A673 (cell line): ENCODE data around the gene DDC. TPM values are rescaled to one million over a fixed set of nuclear protein-coding genes. Genes with fewer than 3 reads are reported as not detected.

Experiments used
- BruUV-seq: library from RNA; stranded (reverse); fragments of 400-500 nt; replicated peaks from 2 replicates; lab custom pipeline; 2021; lab: Mats Ljungman, UMichigan
- CTCF ChIA-PET: fragments of 300-600 bp; sonication (Branson Sonifier 250); formaldehyde crosslinking; loops from one replicate; lab custom pipeline; 2022; ENCODE audit warnings: antibody characterized with exemption; lab: Charles Lee
- POLR2A ChIA-PET: fragments of 300-600 bp; sonication (Branson Sonifier 250); formaldehyde crosslinking; loops from one replicate; lab custom pipeline; 2022; ENCODE audit warnings: antibody characterized with exemption; ENCODE audit not compliant: low non-redundant PET; lab: Charles Lee
- DNase-seq: peaks from one replicate; pipeline ENCODE4 v3.0.0-alpha.2; 2015; ENCODE audit warnings: low spot score
- H3K27ac ChIP-seq: fragments of 200-600 bp; sonication (generic); 2 replicates; pipeline ENCODE4 v1.5.1; 2016; ENCODE audit warnings: mixed run types, low read depth, mild to moderate bottlenecking, mixed read lengths, antibody characterized with exemption, low read length; ENCODE audit not compliant: poor library complexity, severe bottlenecking
- H3K27me3 ChIP-seq: fragments of 200-600 bp; sonication (generic); replicated peaks from 2 replicates; pipeline ENCODE4 v1.6.1; 2017; ENCODE audit warnings: mixed run types, low read depth, mild to moderate bottlenecking, mixed read lengths, antibody characterized with exemption, low read length; ENCODE audit not compliant: insufficient read depth, poor library complexity
- H3K36me3 ChIP-seq: fragments of 200-600 bp; sonication (generic); 2 replicates; pipeline ENCODE4 v1.6.1; 2016; ENCODE audit warnings: mixed run types, mild to moderate bottlenecking, mixed read lengths, antibody characterized with exemption, low read length; ENCODE audit not compliant: insufficient read depth, poor library complexity, severe bottlenecking
- H3K4me1 ChIP-seq: fragments of 200-600 bp; sonication (generic); 2 replicates; pipeline ENCODE4 v1.6.1; 2017; ENCODE audit warnings: mixed run types, mild to moderate bottlenecking, mixed read lengths, antibody characterized with exemption, low read length; ENCODE audit not compliant: insufficient read depth, poor library complexity, severe bottlenecking
- H3K4me3 ChIP-seq: fragments of 200-600 bp; sonication (generic); 2 replicates; pipeline ENCODE4 v1.5.1; 2016; ENCODE audit warnings: low read depth, mixed run types, mild to moderate bottlenecking, mixed read lengths, low read length; ENCODE audit not compliant: poor library complexity, severe bottlenecking
- H3K9me3 ChIP-seq: fragments of 200-600 bp; sonication (generic); 2 replicates; pipeline ENCODE4 v1.6.1; 2016; ENCODE audit warnings: mixed run types, low read depth, mild to moderate bottlenecking, mixed read lengths, antibody characterized with exemption, low read length; ENCODE audit not compliant: poor library complexity, severe bottlenecking
- CTCF ChIP-seq: fragments of 300-800, 200-600 bp; sonication (generic); conservative IDR thresholded peaks from 2 replicates; pipeline ENCODE4 v1.5.1; 2017; ENCODE audit warnings: low read depth, mild to moderate bottlenecking, antibody characterized with exemption, low read length, moderate library complexity, mixed read lengths
- EZH2 ChIP-seq: fragments of 200-600 bp; sonication (generic); IDR thresholded peaks from 2 replicates; pipeline ENCODE4 v1.6.1; 2017; ENCODE audit warnings: borderline replicate concordance, low read depth, mild to moderate bottlenecking, mixed read lengths, antibody characterized with exemption, low read length; ENCODE audit not compliant: poor library complexity, severe bottlenecking
- intact Hi-C: fragments of 100-400 bp; cut with micrococcal nuclease; formaldehyde crosslinking; loops from one replicate; pipeline ENCODE4 v1.10.0; 2022; ENCODE audit not compliant: unreplicated experiment
- total RNA-seq: library from RNA; stranded (reverse); gene quantifications from 2 replicates; pipeline ENCODE4 v1.2.3, GENCODE V29; 2021

Gene DDC
- total RNA-seq, 1 experiment from 2014 or later = not detected

GRCh38 chr7:50411332-50411731 lies 153.9 kb downstream of the DDC start:
- Histone ChIP-seq H3K27me3 (peaks cover under 1% of the 10 kb centered on the region), H3K27ac (no peak overlapping the region), H3K36me3 (no peaks in the 10 kb centered on the region), H3K4me3 (no peak overlapping the region), H3K9me3 (no peaks in the 10 kb centered on the region), H3K4me1 (no peaks in the 10 kb centered on the region)
- TF ChIP-seq CTCF (no peak), EZH2 (no peak)
- BruUV-seq = no TSS peak
- intact Hi-C loops = no loop called here
- no peak for DNase-seq
- ChIA-PET CTCF (no interaction called here), POLR2A (no interaction called here)

DNA sequence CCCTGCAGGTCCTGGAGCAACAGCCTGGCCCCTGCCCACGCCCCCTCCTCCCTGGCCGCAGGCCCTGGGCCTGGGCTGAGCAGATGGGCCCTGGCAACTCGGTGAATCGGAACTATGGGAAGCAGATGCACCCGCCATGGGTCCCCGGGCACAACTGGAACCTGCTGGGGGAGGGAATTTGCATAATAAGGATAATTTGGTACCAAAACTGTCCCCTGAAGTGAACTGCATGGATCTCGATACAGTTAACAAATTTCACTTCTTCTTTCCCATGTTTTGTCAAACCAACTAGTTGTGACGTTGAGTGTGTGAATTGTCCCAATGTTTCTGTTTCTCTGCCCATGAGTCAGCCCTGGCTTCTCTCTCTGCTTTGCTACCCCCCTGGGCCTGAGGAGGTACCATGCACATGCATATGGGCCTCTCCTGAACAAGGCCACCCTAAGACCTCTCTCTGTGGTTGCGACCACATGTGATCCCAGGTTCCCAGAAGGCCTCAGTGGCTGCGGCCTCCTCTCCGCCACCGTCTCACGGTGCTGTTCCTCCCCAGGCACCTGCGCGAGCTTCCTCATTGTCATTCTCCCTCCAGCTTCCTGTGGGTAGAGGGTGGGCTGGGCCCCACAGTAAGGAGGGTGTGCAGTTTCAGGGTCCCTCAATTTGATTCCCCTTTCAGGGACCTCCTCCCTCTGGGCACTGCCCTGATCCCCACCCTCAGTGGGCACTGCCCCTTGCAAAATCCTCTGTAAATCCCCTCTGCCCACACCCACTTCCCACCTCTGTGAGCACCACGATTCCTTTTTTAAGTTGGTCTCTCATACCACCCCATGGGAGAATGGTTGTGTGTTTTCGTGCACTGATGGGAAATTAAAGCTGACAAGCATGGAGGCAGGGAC lies 155.1 kb downstream of the DDC start:
- Histone ChIP-seq H3K27ac (no peak overlapping the region), H3K36me3 (no peaks in the 10 kb centered on the region), H3K27me3 (peaks cover 13% of the 10 kb centered on the region), H3K4me1 (no peaks in the 10 kb centered on the region), H3K9me3 (no peaks in the 10 kb centered on the region), H3K4me3 (no peak overlapping the region)
- no peak for DNase-seq
- ChIA-PET POLR2A (no interaction called here), CTCF (no interaction called here)
- intact Hi-C loops = no loop called here
- no TSS peak for BruUV-seq
- TF ChIP-seq CTCF (no peak), EZH2 (no peak)

Other genes starting within 250 kb of the DDC start
- gene FIGNL1, start 115.1 kb downstream of the DDC start, total RNA-seq = 38.8 and 41.3 TPM in 2 replicates
- 0.41 TPM in 1 of 2 replicates, not detected in the other for gene GRB10, start 217.5 kb upstream of the DDC start, total RNA-seq